B cell (primary cell): ENCODE data around the gene CPED1. TPM values are rescaled to one million over a fixed set of nuclear protein-coding genes. Genes with fewer than 3 reads are reported as not detected.

Experiments
- ATAC-seq: fragments of 200-7000 bp; cut with Tn5 transposase; one replicate; pipeline ENCODE4 v1.10.0; 2021; ENCODE audit warnings: low read depth, mild to moderate bottlenecking, moderate number of reproducible peaks, moderate library complexity
- CTCF ChIA-PET: fragments of 350-600 bp; sonication (Branson Sonifier 250); formaldehyde crosslinking; loops from one replicate; lab custom pipeline; 2021; ENCODE audit warnings: antibody characterized with exemption, inconsistent platforms; lab: Charles Lee
- POLR2A ChIA-PET: fragments of 350-600 bp; sonication (Branson Sonifier 250); formaldehyde crosslinking; loops from one replicate; lab custom pipeline; 2021; ENCODE audit warnings: antibody characterized with exemption; lab: Charles Lee
- DNase-seq: peaks from one replicate; pipeline ENCODE4 v3.0.0; 2013
- H2AFZ ChIP-seq: 2 replicates; pipeline ENCODE4 v1.6.1; 2012; ENCODE audit warnings: mild to moderate bottlenecking, low read depth, low read length; ENCODE audit not compliant: insufficient read depth, poor library complexity, severe bottlenecking
- H3K27ac ChIP-seq, 2 donors: 1 replicate in 1 of 2; 2 replicates in 1 of 2; pipeline ENCODE4 v1.5.1; 2012 to 2013; ENCODE audit warnings: low read length in 2 of 2, mild to moderate bottlenecking in 2 of 2, moderate library complexity in 1 of 2
- H3K27me3 ChIP-seq, 4 experiments: fragments of 200-600 bp in 1 of 4; sonication (generic) in 1 of 4; replicated peaks in 1 of 4; 1 replicate in 2 of 4; 2 replicates in 2 of 4; pipeline versions ENCODE4 v1.6.1 to v1.7.0; 2013 to 2016; ENCODE audit warnings: low read length in 3 of 4, mild to moderate bottlenecking in 2 of 4, mixed read lengths in 1 of 4, moderate library complexity in 1 of 4; ENCODE audit not compliant: insufficient read depth in 4 of 4, control insufficient read depth in 3 of 4; ENCODE audit errors: control extremely low read depth in 1 of 4
- H3K36me3 ChIP-seq, 2 experiments: replicated peaks in 1 of 2; 1 replicate in 1 of 2; 2 replicates in 1 of 2; pipeline versions ENCODE4 v1.6.1 to v1.7.1; 2013; ENCODE audit warnings: low read length in 1 of 2; ENCODE audit not compliant: insufficient read depth in 2 of 2, control insufficient read depth in 1 of 2; ENCODE audit errors: control extremely low read depth in 1 of 2, extremely low read depth in 1 of 2
- H3K4me1 ChIP-seq, 2 donors: fragments of 200-600 bp in 1 of 2; sonication (generic) in 1 of 2; 1 replicate in 1 of 2; 2 replicates in 1 of 2; pipeline versions ENCODE4 v1.5.1 to v1.6.1; 2013 to 2017; ENCODE audit warnings: low read length in 2 of 2; ENCODE audit not compliant: control insufficient read depth in 2 of 2, insufficient read depth in 2 of 2
- H3K4me2 ChIP-seq: replicated peaks from 2 replicates; pipeline ENCODE3; 2012; ENCODE audit warnings: mild to moderate bottlenecking, low read depth, low read length; ENCODE audit not compliant: poor library complexity, severe bottlenecking
- H3K4me3 ChIP-seq, 5 experiments: fragments of 200-600 bp in 1 of 5; sonication (generic) in 1 of 5; 1 replicate in 3 of 5; 2 replicates in 2 of 5; pipeline versions ENCODE4 v1.5.1 to v1.7.0; 2011 to 2016; ENCODE audit warnings: low read length in 4 of 5, mild to moderate bottlenecking in 4 of 5, low read depth in 2 of 5, control low read depth in 1 of 5, moderate library complexity in 1 of 5; ENCODE audit not compliant: insufficient read depth in 1 of 5; ENCODE audit errors: control extremely low read depth in 1 of 5, extremely low read depth in 1 of 5
- H3K79me2 ChIP-seq: fragments of 200-600 bp; sonication (generic); one replicate; pipeline ENCODE4 v1.6.0; 2016; ENCODE audit warnings: low read length; ENCODE audit not compliant: control insufficient read depth, insufficient read depth
- H3K9ac ChIP-seq: fragments of 200-600 bp; sonication (generic); 2 replicates; pipeline ENCODE4 v1.6.1; 2017; ENCODE audit warnings: mild to moderate bottlenecking, low read length, moderate library complexity
- H3K9me3 ChIP-seq, 3 donors: one replicate each; pipeline versions ENCODE4 v1.6.1 to v1.7.1; 2013; ENCODE audit warnings: low read length in 2 of 3; ENCODE audit not compliant: control insufficient read depth in 2 of 3, insufficient read depth in 1 of 3; ENCODE audit errors: control extremely low read depth in 1 of 3
- H4K20me1 ChIP-seq: 2 replicates; pipeline ENCODE4 v1.6.0; 2012; ENCODE audit warnings: mild to moderate bottlenecking, low read length; ENCODE audit not compliant: insufficient read depth, control insufficient read depth, poor library complexity, severe bottlenecking
- H3K27ac Mint-ChIP-seq: one replicate; pipeline ENCODE4 v1.8.0; 2021; ENCODE audit warnings: mixed read lengths
- H3K27me3 Mint-ChIP-seq: one replicate; pipeline ENCODE4 v1.8.0; 2021; ENCODE audit warnings: mixed read lengths
- H3K4me1 Mint-ChIP-seq: one replicate; pipeline ENCODE4 v1.8.0; 2021; ENCODE audit warnings: mixed read lengths
- H3K4me3 Mint-ChIP-seq: one replicate; pipeline ENCODE4 v1.8.0; 2021; ENCODE audit warnings: mixed read lengths
- H3K9me3 Mint-ChIP-seq: one replicate; pipeline ENCODE4 v1.8.0; 2022; ENCODE audit warnings: mixed read lengths; ENCODE audit not compliant: insufficient read depth
- CTCF ChIP-seq: fragments of 200-600 bp; IDR thresholded peaks from one replicate; pipeline ENCODE4 v1.8.0; 2022; ENCODE audit warnings: antibody characterized with exemption, mild to moderate bottlenecking
- EZH2 ChIP-seq: IDR thresholded peaks from 2 replicates; pipeline ENCODE4 v1.6.1; 2012; ENCODE audit warnings: borderline replicate concordance, low read depth, mild to moderate bottlenecking, moderate library complexity, low read length; ENCODE audit not compliant: insufficient read depth, poor library complexity, severe bottlenecking
- WGBS: methylation state at CpG from one replicate; pipeline ENCODE4 v1.1.5; 2013; ENCODE audit warnings: missing lambda C conversion rate; ENCODE audit not compliant: insufficient coverage; 5-methylcytosine and 5-hydroxymethylcytosine counted together
- intact Hi-C: fragments of 100-400 bp; cut with micrococcal nuclease; formaldehyde crosslinking; loops from one replicate; pipeline ENCODE4 v1.10.0; 2022
- polyA plus RNA-seq: library from polyadenylated mRNA; depleted of rRNA; stranded (reverse); fragments of >200 nt; gene quantifications from 2 replicates; pipeline ENCODE4 v1.2.3, GENCODE V29; 2012
- total RNA-seq, 2 donors: library from RNA; stranded (reverse); fragments of 120-200 nt in 1 of 2; gene quantifications; 1 replicate in 1 of 2; 2 replicates in 1 of 2; pipeline versions ENCODE4 v1.2.3 to v1.2.4, GENCODE V29; 2013 to 2022

Gene CPED1
- total and polyA plus RNA-seq, 2 donors (not counting 1 experiment from before 2014, with no cell fraction given) = 0.44 to 3.8 TPM

GRCh38 chr7:121048195-121048594 is 59.7 kb downstream of the CPED1 start:
- Histone ChIP-seq H4K20me1 (no peaks in the 10 kb centered on the region), H3K4me1 (no peaks in the 10 kb centered on the region), H3K4me2 (no peak overlapping the region), H3K36me3 (no peaks in the 10 kb centered on the region), H3K79me2 (no peaks in the 10 kb centered on the region), H3K9ac (no peak overlapping the region), H3K27me3 (no peaks in the 10 kb centered on the region), H3K9me3 (peaks cover 0 to 5% (median 0%) of the 10 kb centered on the region in 3 donors), H3K27ac (no peak overlapping the region), H2AFZ (no peak overlapping the region), H3K4me3 (no peak overlapping the region)
- Mint-ChIP-seq H3K9me3 (no peaks in the 10 kb centered on the region), H3K4me1 (no peaks in the 10 kb centered on the region), H3K27me3 (peaks cover 4% of the 10 kb centered on the region), H3K4me3 (no peak overlapping the region), H3K27ac (no peak overlapping the region)
- intact Hi-C loops = no loop called here
- ATAC-seq (no peak), DNase-seq (no peak)
- WGBS = 53% methylated on average over 3 of the region's 4 CpGs
- ChIA-PET CTCF (no interaction called here), POLR2A (no interaction called here)
- no peak for TF ChIP-seq CTCF
- no peak for TF ChIP-seq EZH2

GRCh38 chr7:121049028-121049791 is 60.7 kb downstream of the CPED1 start:
- Mint-ChIP-seq H3K27ac (no peak overlapping the region), H3K4me3 (no peak overlapping the region), H3K27me3 (peaks cover 4% of the 10 kb centered on the region), H3K4me1 (no peaks in the 10 kb centered on the region), H3K9me3 (no peaks in the 10 kb centered on the region)
- Histone ChIP-seq H2AFZ (no peak overlapping the region), H3K79me2 (no peaks in the 10 kb centered on the region), H3K4me2 (no peak overlapping the region), H3K4me1 (no peaks in the 10 kb centered on the region), H4K20me1 (no peaks in the 10 kb centered on the region), H3K36me3 (no peaks in the 10 kb centered on the region), H3K27ac (no peak overlapping the region), H3K9ac (no peak overlapping the region), H3K9me3 (peaks cover 0 to 5% (median 0%) of the 10 kb centered on the region in 3 donors), H3K27me3 (no peaks in the 10 kb centered on the region), H3K4me3 (no peak overlapping the region)
- intact Hi-C loops = no loop called here
- DNase-seq = no peak
- WGBS = 80% methylated on average over 1 of the region's 3 CpGs
- POLR2A ChIA-PET = no interaction called here
- CTCF ChIA-PET = interaction anchor here (0.6 kb wide), 1 partner anchor 535 kb away, joined by 3 read pairs; no protein-coding TSS in a partner anchor
- TF ChIP-seq EZH2 (no peak), CTCF (no peak)
- ATAC-seq = no peak
